ENCODE data around the gene SHISA7.
"Not testable (repeated sequence)": the region's sequence is repeated elsewhere in the genome, so short reads cannot be mapped to it uniquely, and the experiment has no call there.

The SHISA7 gene

GRCh38 chr19:55463583-55464031, 20.5 kb upstream of the SHISA7 start:
- no peak for DNase-seq

GRCh38 chr19:55462722-55463121, 19.6 kb upstream of the SHISA7 start:
- no peak for DNase-seq

- DNase-seq, result no peak
Measured at GRCh38 chr19:55461974-55462626, 19.0 kb upstream of the SHISA7 start.

- peak; percentile 100 for DNase-seq
Measured at GRCh38 chr19:55461259-55461973, 18.3 kb upstream of the SHISA7 start, which contains the start of gene ISOC2. TSS of gene ISOC2 (minus strand) at chr19:55461642. CDS start at chr19:55456486, 5,156 bp downstream.

- DNase-seq, result no peak
Measured at GRCh38 chr19:55460670-55461258, 17.7 kb upstream of the SHISA7 start.

GRCh38 chr19:55459950-55460657, 17.0 kb upstream of the SHISA7 start:
- no peak for DNase-seq

- DNase-seq, result no peak
Measured at GRCh38 chr19:55459551-55459949, 16.4 kb upstream of the SHISA7 start.

GRCh38 chr19:55457683-55458457, 14.8 kb upstream of the SHISA7 start:
- DNase-seq, result no peak

GRCh38 chr19:55456347-55456746, 13.2 kb upstream of the SHISA7 start:
- DNase-seq, result no peak

- DNase-seq, result no peak
Measured at GRCh38 chr19:55455576-55456235, 12.6 kb upstream of the SHISA7 start.

GRCh38 chr19:55454787-55455243, 11.7 kb upstream of the SHISA7 start:
- peak; percentile 28 for DNase-seq

- DNase-seq, result no peak
Measured at GRCh38 chr19:55453511-55454260, 10.6 kb upstream of the SHISA7 start.

- no peak for DNase-seq
Measured at GRCh38 chr19:55452749-55453346, 9.7 kb upstream of the SHISA7 start.

GRCh38 chr19:55451965-55452748, 9.1 kb upstream of the SHISA7 start:
- peak; percentile 28 for DNase-seq

GRCh38 chr19:55451163-55451964, 8.3 kb upstream of the SHISA7 start:
- DNase-seq, result no peak

GRCh38 chr19:55449469-55449868, 6.4 kb upstream of the SHISA7 start:
- no peak for DNase-seq

GRCh38 chr19:55448175-55448490, 5.0 kb upstream of the SHISA7 start:
- DNase-seq, result not testable (repeated sequence)

- DNase-seq, result no peak
Measured at GRCh38 chr19:55447421-55448174, 4.5 kb upstream of the SHISA7 start.
